ENCODE results near the gene DLL3. TPM values are rescaled to one million over a fixed set of nuclear protein-coding genes. Genes with fewer than 3 reads are reported as not detected.

DLL3 gene
- total RNA-seq, 1 donor from 2014 or later = not detected

- DNase-seq (ENCODE audit: extremely low spot score in 2 of 2) = no peak
- Histone ChIP-seq H3K27ac (no peak overlapping the region), H3K27me3 (peaks cover 8% of the 10 kb centered on the region), H3K9me3 (no peaks in the 10 kb centered on the region), H3K4me3 (peak overlapping the region in 1 of 2 donors; percentile 13), H3K36me3 (no peaks in the 10 kb centered on the region), H3K4me1 (peaks cover 30% of the 10 kb centered on the region)
- TF ChIP-seq POLR2A (IDR thresholded peaks at IDR 0.05) (no peak), CTCF (IDR thresholded peaks at IDR 0.05) (peak; percentile 7 to 69 (median 36)), POLR2AphosphoS5 (IDR thresholded peaks at IDR 0.05; ENCODE audit: insufficient read depth in 1 of 2, low read depth in 1 of 2) (no peak)
- intact Hi-C loops (cut with DNase I) = no loop called here
Measured at GRCh38 chr19:39502640-39503417, 4.1 kb downstream of the DLL3 start.

- TF ChIP-seq CTCF (IDR thresholded peaks at IDR 0.05) (no peak), POLR2A (IDR thresholded peaks at IDR 0.05) (no peak), POLR2AphosphoS5 (IDR thresholded peaks at IDR 0.05; ENCODE audit: insufficient read depth in 1 of 2, low read depth in 1 of 2) (no peak)
- Histone ChIP-seq H3K4me3 (peak overlapping the region in 1 of 2 donors; percentile 40), H3K4me1 (peaks cover 14% of the 10 kb centered on the region), H3K9me3 (no peaks in the 10 kb centered on the region), H3K36me3 (no peaks in the 10 kb centered on the region), H3K27ac (no peak overlapping the region), H3K27me3 (peaks cover 8% of the 10 kb centered on the region)
- no peak for DNase-seq (ENCODE audit: extremely low spot score in 2 of 2)
- intact Hi-C loops (cut with DNase I) = no loop called here
Measured at GRCh38 chr19:39506598-39506943, 7.8 kb downstream of the DLL3 start.

GRCh38 chr19:39506944-39507714, 8.4 kb downstream of the DLL3 start:
- no peaks in the 10 kb centered on the region for H3K36me3 ChIP-seq
- H3K27me3 ChIP-seq = peaks cover 8% of the 10 kb centered on the region
- no peak for DNase-seq (ENCODE audit: extremely low spot score in 2 of 2)
- H3K4me3 ChIP-seq = peak overlapping the region; percentile 35 to 40
- no peak overlapping the region for H3K27ac ChIP-seq
- H3K4me1 ChIP-seq = peaks cover 14% of the 10 kb centered on the region
- H3K9me3 ChIP-seq = no peaks in the 10 kb centered on the region
- intact Hi-C loops (cut with DNase I) = no loop called here
- TF ChIP-seq POLR2A (IDR thresholded peaks at IDR 0.05) (no peak), CTCF (IDR thresholded peaks at IDR 0.05) (no peak), POLR2AphosphoS5 (IDR thresholded peaks at IDR 0.05; ENCODE audit: insufficient read depth in 1 of 2, low read depth in 1 of 2) (no peak)

GRCh38 chr19:39507715-39508364, 9.1 kb downstream of the DLL3 start:
- Histone ChIP-seq H3K27me3 (peaks cover 8% of the 10 kb centered on the region), H3K4me3 (peak overlapping the region in 1 of 2 donors; percentile 35), H3K27ac (no peak overlapping the region), H3K4me1 (peaks cover 10% of the 10 kb centered on the region), H3K9me3 (no peaks in the 10 kb centered on the region), H3K36me3 (no peaks in the 10 kb centered on the region)
- DNase-seq (ENCODE audit: extremely low spot score in 2 of 2) = no peak
- no peak for TF ChIP-seq POLR2A (IDR thresholded peaks at IDR 0.05)
- no peak for TF ChIP-seq POLR2AphosphoS5 (IDR thresholded peaks at IDR 0.05; ENCODE audit: insufficient read depth in 1 of 2, low read depth in 1 of 2)
- no peak for TF ChIP-seq CTCF (IDR thresholded peaks at IDR 0.05)
- intact Hi-C loops (cut with DNase I) = no loop called here
